ENCODE results near the gene OR6C2. TPM values are rescaled to one million over a fixed set of nuclear protein-coding genes. Genes with fewer than 3 reads are reported as not detected.

OR6C2 gene
- total and polyA plus RNA-seq, 2 of the 8 experiments (the other 6 are each of a cell fraction or from before 2014, with no cell fraction given): not detected

- Histone ChIP-seq H3K4me1 (replicated peaks in 1 of 4; ENCODE audit: control insufficient read depth in 3 of 4, insufficient read depth in 4 of 4, low read length in 3 of 4) (no peaks in the 10 kb centered on the region), H2BK5ac (ENCODE audit: low read depth, low read length) (no peak overlapping the region), H3K18ac (ENCODE audit: extremely low read depth, low read length) (no peak overlapping the region), H2BK12ac (ENCODE audit: low read depth, low read length) (no peak overlapping the region), H3K23ac (ENCODE audit: insufficient read length) (no peak overlapping the region), H3K4me3 (ENCODE audit: extremely low read depth in 1 of 4, insufficient read depth in 2 of 4, low read depth in 3 of 4, low read length in 4 of 4) (no peak overlapping the region), H4K5ac (ENCODE audit: insufficient read length, low read depth, low read length) (no peak overlapping the region), H3K27me3 (replicated peaks in 1 of 4; ENCODE audit: control insufficient read depth in 3 of 4, extremely low read depth in 1 of 4, insufficient read depth in 3 of 4, low read length in 3 of 4) (no peaks in the 10 kb centered on the region), H2BK20ac (ENCODE audit: low read length) (no peak overlapping the region), H3K56ac (replicated peaks; ENCODE audit: insufficient read length, low read depth, low read length) (no peak overlapping the region), H4K20me1 (replicated peaks in 1 of 2; ENCODE audit: control insufficient read depth in 1 of 2, insufficient read depth in 2 of 2, low read length in 2 of 2) (no peaks in the 10 kb centered on the region), H2AK5ac (ENCODE audit: low read depth, low read length) (no peak overlapping the region), H3K4ac (replicated peaks; ENCODE audit: insufficient read length, low read depth, low read length) (no peak overlapping the region), H3K9me3 (ENCODE audit: insufficient read depth in 2 of 2, low read depth in 1 of 2, low read length in 1 of 2) (no peaks in the 10 kb centered on the region), H3K14ac (ENCODE audit: insufficient read length) (no peak overlapping the region), H3K9ac (replicated peaks in 1 of 4; ENCODE audit: extremely low read depth in 1 of 4, low read depth in 3 of 4, low read length in 3 of 4) (no peak overlapping the region), H3K23me2 (ENCODE audit: low read depth, low read length) (no peaks in the 10 kb centered on the region), H4K8ac (ENCODE audit: extremely low read depth, insufficient read depth, low read length) (no peak overlapping the region), H2AFZ (ENCODE audit: low read length) (no peak overlapping the region), H3K36me3 (ENCODE audit: control insufficient read depth in 2 of 4, insufficient read depth in 4 of 4, low read length in 3 of 4) (no peaks in the 10 kb centered on the region), H3K79me2 (ENCODE audit: control insufficient read depth in 1 of 2, insufficient read depth in 2 of 2, low read length in 2 of 2) (no peaks in the 10 kb centered on the region), H4K91ac (replicated peaks; ENCODE audit: insufficient read length, low read length) (no peak overlapping the region), H3K79me1 (ENCODE audit: low read depth, low read length) (no peaks in the 10 kb centered on the region), H2BK15ac (ENCODE audit: low read length) (no peak overlapping the region), H3K4me2 (ENCODE audit: insufficient read depth in 1 of 2, low read depth in 2 of 2, low read length in 2 of 2) (no peak overlapping the region), H2BK120ac (replicated peaks; ENCODE audit: low read depth, low read length) (no peak overlapping the region), H3K27ac (ENCODE audit: low read depth, low read length) (no peak overlapping the region)
- ChIA-PET POLR2A (ENCODE audit: partially characterized antibody) (no interaction called here), CTCF (ENCODE audit: partially characterized antibody) (interaction anchor here (1.6 kb wide), 1 partner anchor 16 kb away, joined by 4 read pairs; no protein-coding TSS in a partner anchor)
- WGBS, 2 experiments (ENCODE audit: extremely low coverage in 1 of 2, insufficient coverage in 1 of 2, insufficient read length in 1 of 2, insufficient replicate concordance in 2 of 2, low coverage in 1 of 2, low lambda C conversion rate in 2 of 2, missing lambda C conversion rate in 1 of 2): 72% methylated on average over 1 of the region's 1 CpG; no CpG with 5 or more reads in 1 of the 2 experiments
- no peak for DNase-seq (ENCODE audit: low read depth in 1 of 2, low spot score in 2 of 2)
- no peak for FAIRE-seq
- TF ChIP-seq NANOG (IDR thresholded peaks at IDR 0.05; ENCODE audit: insufficient read depth, low read depth, low read length, poor library complexity, severe bottlenecking): no peak
- no peak for TF ChIP-seq KDM1A (IDR thresholded peaks at IDR 0.05; ENCODE audit: borderline replicate concordance, low read length)
- TF ChIP-seq SUZ12 (IDR thresholded peaks at IDR 0.05; ENCODE audit: low read length): no peak
- TF ChIP-seq TEAD4 (IDR thresholded peaks at IDR 0.05; ENCODE audit: low read depth, low read length): no peak
- TF ChIP-seq CHD1 (IDR thresholded peaks at IDR 0.05; ENCODE audit: low read depth, low read length): no peak
- TF ChIP-seq TAF1 (IDR thresholded peaks at IDR 0.05; ENCODE audit: low read depth, low read length): no peak
- TF ChIP-seq RXRA (IDR thresholded peaks at IDR 0.05; ENCODE audit: insufficient read depth, low read depth, low read length): no peak
- no peak for TF ChIP-seq GABPA (IDR thresholded peaks at IDR 0.05; ENCODE audit: borderline replicate concordance, insufficient read depth, low read length)
- TF ChIP-seq SAP30 (IDR thresholded peaks at IDR 0.05; ENCODE audit: insufficient read depth, insufficient replicate concordance, low read length): no peak
- TF ChIP-seq EGR1 (IDR thresholded peaks at IDR 0.05; ENCODE audit: borderline replicate concordance, low read depth, low read length): no peak
- TF ChIP-seq SP2 (IDR thresholded peaks at IDR 0.05; ENCODE audit: low read length): no peak
- TF ChIP-seq JUND (IDR thresholded peaks at IDR 0.05; ENCODE audit: low read length): no peak
- TF ChIP-seq TCF12 (IDR thresholded peaks at IDR 0.05; ENCODE audit: low read depth, low read length): no peak
- TF ChIP-seq PHF8 (conservative IDR thresholded peaks at IDR 0.05; ENCODE audit: low read depth, low read length): no peak
These were observed 28.4 kb downstream of the OR6C2 start for GRCh38 chr12:55472264-55472663.
